Mesendoderm (in vitro differentiated cells): ENCODE results near the gene ACOX3.
A peak's percentile ranks its signal among the peaks of the same experiment; 100 is the strongest.

Source experiments
- DNase-seq: peaks from one replicate; pipeline ENCODE4 v3.0.0; 2013
- H2AK5ac ChIP-seq: 2 replicates; pipeline ENCODE4 v1.6.1; 2013; ENCODE audit warnings: low read length, inconsistent platforms
- H2BK120ac ChIP-seq: 2 replicates; pipeline ENCODE4 v1.6.1; 2013; ENCODE audit warnings: low read depth, mild to moderate bottlenecking, low read length, moderate library complexity, mixed read lengths
- H2BK15ac ChIP-seq: replicated peaks from 2 replicates; pipeline ENCODE4 v1.6.1; 2013; ENCODE audit warnings: low read depth, mild to moderate bottlenecking, moderate library complexity
- H2BK5ac ChIP-seq: 2 replicates; pipeline ENCODE4 v1.6.1; 2013; ENCODE audit warnings: low read length, inconsistent platforms
- H3K18ac ChIP-seq: 2 replicates; pipeline ENCODE4 v1.6.1; 2013; ENCODE audit warnings: mild to moderate bottlenecking, low read length, mixed read lengths
- H3K23ac ChIP-seq: one replicate; pipeline ENCODE4 v1.6.1; 2013; ENCODE audit warnings: low read length
- H3K27ac ChIP-seq: 2 replicates; pipeline ENCODE4 v1.5.1; 2013; ENCODE audit warnings: low read depth, mild to moderate bottlenecking, inconsistent platforms, low read length, moderate library complexity
- H3K27me3 ChIP-seq: 2 replicates; pipeline ENCODE4 v1.6.1; 2013; ENCODE audit warnings: low read length, control low read depth, mild to moderate bottlenecking, inconsistent platforms; ENCODE audit not compliant: insufficient read depth, poor library complexity
- H3K36me3 ChIP-seq: 2 replicates; pipeline ENCODE4 v1.6.1; 2013; ENCODE audit warnings: low read length, inconsistent platforms; ENCODE audit not compliant: control insufficient read depth, insufficient read depth
- H3K4ac ChIP-seq: one replicate; pipeline ENCODE4 v1.6.1; 2013; ENCODE audit warnings: low read depth, mild to moderate bottlenecking, low read length, moderate library complexity
- H3K4me1 ChIP-seq: 2 replicates; pipeline ENCODE4 v1.6.1; 2013; ENCODE audit warnings: low read depth, low read length, inconsistent platforms; ENCODE audit not compliant: control insufficient read depth
- H3K4me2 ChIP-seq: 2 replicates; pipeline ENCODE4 v1.6.1; 2013; ENCODE audit warnings: low read length
- H3K4me3 ChIP-seq: 2 replicates; pipeline ENCODE4 v1.5.1; 2013; ENCODE audit warnings: mild to moderate bottlenecking, low read length
- H3K56ac ChIP-seq: one replicate; pipeline ENCODE4 v1.6.1; 2013; ENCODE audit warnings: low read length
- H3K79me1 ChIP-seq: 2 replicates; pipeline ENCODE4 v1.6.1; 2013; ENCODE audit warnings: low read length, inconsistent platforms
- H3K79me2 ChIP-seq: 2 replicates; pipeline ENCODE4 v1.6.1; 2013; ENCODE audit warnings: mild to moderate bottlenecking, low read length; ENCODE audit not compliant: control insufficient read depth, insufficient read depth
- H3K9ac ChIP-seq: 2 replicates; pipeline ENCODE4 v1.6.1; 2013; ENCODE audit warnings: low read length, inconsistent platforms
- H4K5ac ChIP-seq: one replicate; pipeline ENCODE4 v1.6.1; 2013; ENCODE audit warnings: low read length
- H4K8ac ChIP-seq: one replicate; pipeline ENCODE4 v1.6.1; 2013; ENCODE audit warnings: low read depth, mild to moderate bottlenecking, control low read depth, low read length, moderate library complexity
- WGBS: extraction: QIAGEN DNeasy Blood & Tissue Kit; methylation state at CpG from one replicate; pipeline ENCODE4 v1.1.7; 2013; ENCODE audit warnings: low lambda C conversion rate, missing lambda C conversion rate; ENCODE audit not compliant: insufficient coverage; ENCODE audit errors: extremely low coverage; 5-methylcytosine and 5-hydroxymethylcytosine counted together

ACOX3 gene

DNA sequence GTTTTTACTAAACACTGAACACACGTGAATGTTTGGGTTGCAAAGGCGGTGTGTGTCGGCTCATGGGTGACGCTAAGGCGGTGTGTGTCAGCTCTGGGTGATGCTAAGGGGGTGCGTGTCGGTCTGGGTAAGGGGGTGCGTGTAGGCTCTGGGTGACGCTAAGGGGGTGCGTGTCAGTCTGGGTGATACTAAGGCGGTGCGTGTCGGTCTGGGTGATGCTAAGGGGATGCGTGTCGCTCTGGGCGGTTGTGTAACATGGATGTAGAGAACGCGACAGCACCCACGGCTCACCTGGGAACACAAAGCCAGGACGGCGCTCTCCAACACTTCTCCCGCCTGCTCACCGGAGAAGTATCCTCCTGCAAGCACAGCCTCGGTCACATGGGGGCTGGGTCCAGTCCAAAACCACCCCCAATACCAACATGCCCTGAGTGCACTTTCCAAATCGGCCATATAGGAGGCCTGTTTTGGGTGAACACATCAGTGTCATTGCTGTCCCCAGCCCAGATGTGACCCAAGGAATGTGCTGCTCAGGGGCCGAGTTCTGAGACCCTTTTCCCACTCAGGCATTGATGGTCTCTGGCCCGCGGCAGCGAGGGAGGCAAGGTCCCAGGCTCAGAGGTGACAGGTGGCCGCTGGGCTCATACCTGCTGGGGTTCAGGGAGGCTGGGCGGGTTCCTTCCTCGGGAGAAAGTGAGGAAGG lies 67.1 kb downstream of the ACOX3 start:
- WGBS: no CpG with 5 or more reads among the region's 32 CpGs
- H3K27ac ChIP-seq: no peak overlapping the region
- H3K4me3 ChIP-seq: no peak overlapping the region
- no peak overlapping the region for H3K18ac ChIP-seq
- H3K23ac ChIP-seq: no peak overlapping the region
- H3K4me1 ChIP-seq: no peaks in the 10 kb centered on the region
- H3K9ac ChIP-seq: no peak overlapping the region
- no peak overlapping the region for H2AK5ac ChIP-seq
- DNase-seq: no peak
- H3K27me3 ChIP-seq: no peaks in the 10 kb centered on the region
- no peak overlapping the region for H4K8ac ChIP-seq
- H3K4ac ChIP-seq: no peak overlapping the region
- no peaks in the 10 kb centered on the region for H3K79me2 ChIP-seq
- H3K36me3 ChIP-seq: no peaks in the 10 kb centered on the region
- H2BK120ac ChIP-seq: no peak overlapping the region
- no peak overlapping the region for H2BK5ac ChIP-seq
- H3K79me1 ChIP-seq: no peaks in the 10 kb centered on the region
- no peak overlapping the region for H3K4me2 ChIP-seq
- H4K5ac ChIP-seq: no peak overlapping the region
- H2BK15ac ChIP-seq: no peak overlapping the region
- H3K56ac ChIP-seq: no peak overlapping the region

DNA sequence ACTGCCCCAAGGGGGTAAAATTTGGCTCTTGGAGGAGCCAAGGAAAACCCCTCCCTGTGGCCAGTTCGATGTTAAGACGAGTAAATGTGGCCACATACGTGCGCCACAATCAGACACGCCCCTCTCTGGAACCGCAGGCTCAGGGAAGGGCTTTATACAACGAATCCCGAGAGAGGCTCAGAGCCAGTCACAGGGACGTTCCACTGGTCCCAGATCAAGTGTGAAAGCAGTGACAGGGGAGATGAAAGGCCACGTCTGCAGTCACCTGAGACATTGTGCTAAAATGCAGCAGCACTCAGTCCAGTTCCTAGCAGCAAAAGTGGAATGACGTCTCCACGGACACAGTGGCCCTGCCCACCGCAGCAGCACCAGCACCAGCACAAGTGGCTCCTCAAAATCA lies 68.0 kb downstream of the ACOX3 start:
- H4K5ac ChIP-seq: no peak overlapping the region
- no CpG with 5 or more reads among the region's 13 CpGs for WGBS
- H3K4me2 ChIP-seq: no peak overlapping the region
- H3K56ac ChIP-seq: no peak overlapping the region
- H3K36me3 ChIP-seq: no peaks in the 10 kb centered on the region
- H3K4me1 ChIP-seq: no peaks in the 10 kb centered on the region
- no peak overlapping the region for H3K4ac ChIP-seq
- no peak for DNase-seq
- no peak overlapping the region for H2BK15ac ChIP-seq
- no peak overlapping the region for H3K27ac ChIP-seq
- no peak overlapping the region for H3K9ac ChIP-seq
- no peaks in the 10 kb centered on the region for H3K27me3 ChIP-seq
- no peaks in the 10 kb centered on the region for H3K79me1 ChIP-seq
- no peak overlapping the region for H2BK120ac ChIP-seq
- no peak overlapping the region for H3K4me3 ChIP-seq
- no peak overlapping the region for H2AK5ac ChIP-seq
- H3K18ac ChIP-seq: no peak overlapping the region
- H3K79me2 ChIP-seq: no peaks in the 10 kb centered on the region
- no peak overlapping the region for H2BK5ac ChIP-seq
- no peak overlapping the region for H3K23ac ChIP-seq
- H4K8ac ChIP-seq: no peak overlapping the region

DNA sequence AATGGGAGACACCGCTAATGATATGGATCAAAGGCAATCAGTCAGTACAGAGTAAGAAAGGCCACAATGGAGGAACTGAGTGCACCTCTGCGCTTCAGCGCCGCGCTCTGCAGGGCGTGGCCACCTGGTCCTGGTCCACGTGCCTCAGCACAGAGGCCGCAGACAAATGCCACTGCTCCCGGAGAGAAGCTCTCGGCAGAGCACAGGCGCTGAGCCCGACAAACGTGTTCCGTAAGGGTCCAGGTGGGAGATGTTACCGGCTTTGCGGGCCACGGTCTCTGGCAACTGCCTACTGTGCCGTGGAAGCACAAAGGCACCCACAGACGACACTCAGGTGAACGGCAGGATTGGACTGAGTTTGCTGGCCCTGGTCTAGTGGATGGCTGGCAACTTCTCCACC lies 68.9 kb downstream of the ACOX3 start:
- Histone ChIP-seq H3K79me2 (no peaks in the 10 kb centered on the region), H4K5ac (no peak overlapping the region), H2BK5ac (no peak overlapping the region), H3K4me2 (no peak overlapping the region), H2BK120ac (no peak overlapping the region), H3K18ac (no peak overlapping the region), H3K27me3 (no peaks in the 10 kb centered on the region), H3K4me1 (no peaks in the 10 kb centered on the region), H2AK5ac (no peak overlapping the region), H3K9ac (no peak overlapping the region), H2BK15ac (no peak overlapping the region), H3K4me3 (no peak overlapping the region), H3K56ac (no peak overlapping the region), H3K27ac (no peak overlapping the region), H3K36me3 (no peaks in the 10 kb centered on the region), H3K79me1 (no peaks in the 10 kb centered on the region), H3K4ac (no peak overlapping the region), H3K23ac (no peak overlapping the region), H4K8ac (no peak overlapping the region)
- WGBS: no CpG with 5 or more reads among the region's 20 CpGs
- no peak for DNase-seq

DNA sequence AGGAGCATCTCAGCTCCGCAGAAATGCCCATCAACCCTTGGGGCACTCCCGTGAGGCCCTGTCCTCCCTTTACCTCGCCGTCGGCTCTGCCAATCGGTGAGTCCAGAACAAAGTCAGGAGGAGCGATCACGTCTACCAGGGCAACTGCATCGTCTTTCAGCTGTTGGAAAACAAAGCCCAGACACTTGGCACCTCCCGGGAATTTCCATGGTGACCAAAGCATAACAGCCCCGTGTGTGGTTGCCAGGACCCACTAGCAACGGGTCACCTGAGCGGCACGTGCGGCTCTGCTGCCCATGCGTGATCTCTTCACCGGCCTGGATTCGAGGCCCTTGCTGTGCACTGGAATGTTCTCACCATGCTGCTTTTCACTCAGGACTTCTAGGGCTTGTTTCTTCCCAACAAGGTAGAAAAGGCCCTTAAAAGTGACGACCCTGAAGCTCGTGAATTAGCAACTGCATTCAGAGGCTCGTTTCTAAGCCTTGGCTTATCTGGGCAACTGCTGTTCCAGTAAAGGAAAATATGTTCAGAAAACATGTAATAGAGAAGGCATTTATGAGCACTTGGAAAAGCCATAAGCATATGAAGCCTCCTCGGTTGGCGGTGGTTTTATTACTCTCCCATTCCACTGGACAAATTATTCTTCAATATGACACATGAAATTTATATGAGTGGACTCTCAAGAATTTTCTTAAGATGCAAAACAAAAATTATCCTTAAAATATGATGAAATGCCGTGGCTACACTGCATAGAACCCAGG lies 69.5 kb downstream of the ACOX3 start:
- Histone ChIP-seq H2BK120ac (no peak overlapping the region), H3K4ac (no peak overlapping the region), H3K4me3 (no peak overlapping the region), H4K5ac (no peak overlapping the region), H3K4me2 (no peak overlapping the region), H2BK15ac (no peak overlapping the region), H3K4me1 (no peaks in the 10 kb centered on the region), H3K18ac (no peak overlapping the region), H3K9ac (no peak overlapping the region), H3K79me1 (no peaks in the 10 kb centered on the region), H3K23ac (no peak overlapping the region), H3K27me3 (no peaks in the 10 kb centered on the region), H3K79me2 (no peaks in the 10 kb centered on the region), H2AK5ac (no peak overlapping the region), H3K56ac (no peak overlapping the region), H4K8ac (no peak overlapping the region), H3K36me3 (no peaks in the 10 kb centered on the region), H3K27ac (no peak overlapping the region), H2BK5ac (no peak overlapping the region)
- no CpG with 5 or more reads among the region's 24 CpGs for WGBS
- peak; percentile 40 for DNase-seq

DNA sequence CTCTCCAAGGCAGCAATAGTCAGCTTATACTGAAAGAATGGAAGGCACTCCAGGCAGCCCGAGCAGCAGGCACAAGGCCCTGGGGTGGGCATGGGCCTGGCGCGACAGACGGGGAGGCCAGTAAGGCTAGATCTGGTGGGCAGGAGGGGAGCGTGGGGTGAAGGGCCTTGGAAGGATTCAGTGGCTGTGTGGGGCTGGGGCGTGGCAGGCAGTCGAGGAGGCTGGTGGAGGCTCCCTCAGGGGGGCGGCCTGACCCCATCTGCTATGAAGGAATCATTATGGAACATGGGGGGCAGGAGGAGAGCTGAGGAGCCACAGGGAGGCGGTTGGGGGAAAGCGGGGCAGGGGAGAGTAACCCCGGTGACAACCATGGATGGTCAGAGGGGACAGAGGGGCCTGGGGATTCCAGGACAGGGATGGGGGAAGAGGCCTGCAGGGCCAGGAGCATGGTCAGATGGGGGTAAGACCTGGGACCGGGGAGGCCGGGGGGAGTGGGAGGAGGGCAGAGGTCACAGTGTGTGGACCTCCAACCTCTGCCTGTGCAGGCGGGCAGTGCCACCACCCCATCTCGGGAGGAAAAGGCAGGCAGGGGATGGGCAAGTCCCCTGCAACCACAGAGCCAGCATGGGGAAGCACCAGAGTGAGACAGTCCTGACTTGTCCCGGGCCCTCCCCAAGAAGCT lies 70.3 kb downstream of the ACOX3 start:
- Histone ChIP-seq H3K36me3 (no peaks in the 10 kb centered on the region), H4K5ac (no peak overlapping the region), H3K79me1 (no peaks in the 10 kb centered on the region), H3K18ac (no peak overlapping the region), H3K56ac (no peak overlapping the region), H2BK5ac (no peak overlapping the region), H2BK120ac (no peak overlapping the region), H3K4ac (no peak overlapping the region), H3K4me2 (no peak overlapping the region), H2AK5ac (no peak overlapping the region), H3K9ac (no peak overlapping the region), H3K27me3 (no peaks in the 10 kb centered on the region), H4K8ac (no peak overlapping the region), H3K23ac (no peak overlapping the region), H3K79me2 (no peaks in the 10 kb centered on the region), H2BK15ac (no peak overlapping the region), H3K4me3 (no peak overlapping the region), H3K4me1 (no peaks in the 10 kb centered on the region), H3K27ac (no peak overlapping the region)
- DNase-seq: no peak
- no CpG with 5 or more reads among the region's 16 CpGs for WGBS
